Endometrium (tissue), 2 donors: ENCODE data around the gene MINDY2.
"Not testable (repeated sequence)": the region's sequence is repeated elsewhere in the genome, so short reads cannot be mapped to it uniquely, and the experiment has no call there.

Source experiments
- FAIRE-seq: peaks from 2 replicates; lab custom pipeline; 2012; peaks lifted over from hg19 to GRCh38; lab: Jason Lieb, UNC
- donor health status: control.
- donor health status: control.

MINDY2 gene

DNA sequence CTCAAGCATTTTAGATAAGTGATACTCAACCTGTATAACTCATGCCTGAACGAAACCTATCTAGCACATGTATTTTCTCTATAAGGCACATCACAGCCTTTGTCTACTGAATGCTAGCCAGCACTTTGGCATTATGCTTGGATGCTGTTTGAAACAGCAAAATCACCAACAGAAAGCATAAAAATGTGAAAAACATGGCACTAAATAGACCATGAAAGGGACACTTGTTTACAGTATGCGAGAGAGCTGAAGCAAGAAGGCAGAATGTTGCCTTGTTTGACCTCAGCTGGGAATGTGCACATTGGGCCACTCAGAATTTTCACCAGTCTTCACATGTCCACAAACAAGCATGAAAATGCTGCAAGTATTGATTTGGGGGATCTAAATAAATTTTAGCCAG, 59.5 kb downstream of the MINDY2 start:
- FAIRE-seq, result no peak

DNA sequence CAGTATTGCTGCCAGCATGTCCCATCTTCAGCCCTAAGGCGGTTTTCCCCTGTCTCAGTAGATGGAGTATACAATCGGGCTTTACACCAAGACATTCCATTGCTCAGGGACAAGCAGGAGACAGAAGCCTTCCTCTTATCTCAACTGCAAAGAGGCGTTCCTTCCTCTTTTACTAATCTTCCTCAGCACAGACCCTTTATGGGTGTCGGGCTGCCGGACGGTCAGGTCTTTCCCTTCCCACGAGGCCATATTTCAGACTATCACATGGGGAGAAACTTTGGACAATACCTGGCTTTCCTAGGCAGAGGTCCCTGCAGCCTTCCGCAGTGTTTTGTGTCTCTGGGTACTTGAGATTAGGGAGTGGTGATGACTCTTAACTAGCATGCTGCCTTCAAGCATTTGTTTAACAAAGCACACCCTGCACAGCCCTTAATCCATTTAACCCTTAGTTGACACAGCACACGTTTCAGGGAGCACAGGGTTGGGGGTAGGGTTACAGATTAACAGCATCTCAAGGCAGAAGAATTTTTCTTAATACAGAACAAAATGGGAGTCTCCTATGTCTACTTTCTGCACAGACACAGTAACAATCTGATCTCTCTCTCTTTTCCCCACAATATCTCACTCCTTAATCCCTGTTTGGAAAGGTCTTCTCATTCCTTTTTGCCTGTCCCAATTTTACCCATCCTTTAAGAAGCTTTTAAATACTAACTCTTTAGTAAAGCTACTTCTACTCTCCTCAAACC, 62.8 kb downstream of the MINDY2 start:
- FAIRE-seq, result not testable (repeated sequence)

GRCh38 chr15:58839485-58839884, 68.4 kb downstream of the MINDY2 start:
- FAIRE-seq, result no peak

- no peak for FAIRE-seq
These were observed 68.9 kb downstream of the MINDY2 start for GRCh38 chr15:58840048-58840447.

DNA sequence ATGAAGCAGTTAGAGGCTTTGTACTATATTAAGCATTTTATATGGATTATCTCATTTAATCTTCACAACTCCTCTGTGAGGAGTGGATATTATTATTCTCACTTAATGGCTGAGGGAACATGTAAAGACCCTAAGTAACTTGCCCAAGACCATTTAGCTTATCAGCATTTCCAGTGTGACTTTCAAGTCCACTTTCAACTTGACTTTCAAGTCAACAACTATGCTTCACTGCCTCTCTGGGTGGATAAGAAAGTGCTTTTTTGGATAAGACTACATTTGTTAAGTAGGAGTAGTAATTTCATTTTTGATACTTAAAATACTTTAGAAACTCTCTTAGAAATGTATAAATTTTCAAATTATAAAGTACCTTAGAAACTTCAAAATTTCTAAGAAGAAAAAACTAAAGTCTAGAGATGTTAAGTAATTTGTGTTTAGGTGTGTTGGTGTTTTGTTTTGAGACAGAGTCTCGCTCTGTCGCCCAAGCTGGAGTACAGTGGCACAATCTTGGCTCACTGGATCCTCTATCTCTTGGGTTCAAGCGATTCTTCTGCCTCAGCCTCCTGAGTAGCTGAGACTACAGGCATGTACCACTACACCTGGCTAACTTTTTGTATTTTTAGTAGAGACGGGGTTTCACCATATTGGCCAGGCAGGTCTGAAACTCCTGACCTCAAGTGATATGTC, 71.8 kb downstream of the MINDY2 start:
- FAIRE-seq, result no peak

GRCh38 chr15:58851205-58851604, 80.1 kb downstream of the MINDY2 start:
- peak; percentile 41 for FAIRE-seq

GRCh38 chr15:58852347-58852746, 81.2 kb downstream of the MINDY2 start:
- FAIRE-seq, result no peak

- FAIRE-seq, result peak; percentile 8
These were observed 83.5 kb downstream of the MINDY2 start for GRCh38 chr15:58854593-58854992.

DNA sequence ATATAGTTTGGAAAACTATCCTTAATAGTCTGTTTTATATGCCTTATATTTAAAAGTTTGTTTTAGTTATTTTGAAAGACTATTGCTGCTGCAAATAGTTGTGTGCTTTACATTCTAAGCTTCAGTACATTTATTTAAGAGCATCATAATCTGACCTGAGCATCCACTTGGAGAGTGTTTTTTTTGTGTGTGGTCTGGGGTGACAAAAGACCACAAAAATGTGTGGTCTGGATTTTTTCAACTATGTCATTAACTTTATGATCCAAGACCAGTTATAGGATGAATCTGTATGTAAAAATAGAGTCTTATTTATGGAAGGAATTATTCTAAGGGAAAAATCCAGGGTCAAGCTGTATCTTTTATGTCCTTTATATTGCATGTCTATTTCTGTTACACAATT, 85.0 kb downstream of the MINDY2 start:
- peak; percentile 91 for FAIRE-seq

DNA sequence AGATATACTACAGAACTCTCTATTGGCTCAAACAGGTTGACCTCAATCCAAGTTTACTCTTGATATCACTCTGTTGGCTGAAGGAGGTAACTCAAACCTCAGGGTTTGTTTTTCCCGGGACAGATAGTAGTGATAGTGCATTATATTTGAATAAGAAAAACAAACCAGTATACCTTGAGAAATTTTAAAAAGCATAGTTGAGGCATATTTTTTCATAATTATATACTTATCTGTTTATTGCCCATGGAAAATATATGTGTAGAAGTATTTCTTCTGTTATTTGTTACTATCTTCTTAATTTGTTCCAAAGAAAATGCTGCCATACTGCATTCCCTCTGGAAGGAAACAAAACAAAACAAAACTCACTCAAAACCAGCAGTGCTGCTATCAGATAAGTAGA, 85.5 kb downstream of the MINDY2 start:
- not testable (repeated sequence) for FAIRE-seq

DNA sequence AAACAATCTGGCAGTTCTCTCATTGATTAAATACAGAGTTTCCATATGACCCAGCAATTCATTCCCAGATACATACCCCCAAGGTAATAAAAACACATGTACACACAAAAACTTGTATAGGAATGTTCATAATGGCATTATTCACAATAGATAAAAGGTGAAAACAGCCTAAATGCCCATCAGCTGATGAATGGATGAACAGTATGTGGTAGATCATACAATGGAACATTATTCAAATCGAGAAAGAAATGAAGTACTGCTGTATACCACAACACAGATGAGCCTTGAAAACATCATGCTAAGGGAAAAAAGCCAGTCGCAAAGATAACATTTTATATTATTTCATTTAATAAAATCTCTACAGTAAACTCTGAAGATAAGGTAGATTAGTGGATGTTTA, 91.2 kb downstream of the MINDY2 start:
- no peak for FAIRE-seq

GRCh38 chr15:58864602-58865424, 93.7 kb downstream of the MINDY2 start:
- no peak for FAIRE-seq

- FAIRE-seq, result no peak
These were observed 94.4 kb downstream of the MINDY2 start for GRCh38 chr15:58865425-58865880.

DNA sequence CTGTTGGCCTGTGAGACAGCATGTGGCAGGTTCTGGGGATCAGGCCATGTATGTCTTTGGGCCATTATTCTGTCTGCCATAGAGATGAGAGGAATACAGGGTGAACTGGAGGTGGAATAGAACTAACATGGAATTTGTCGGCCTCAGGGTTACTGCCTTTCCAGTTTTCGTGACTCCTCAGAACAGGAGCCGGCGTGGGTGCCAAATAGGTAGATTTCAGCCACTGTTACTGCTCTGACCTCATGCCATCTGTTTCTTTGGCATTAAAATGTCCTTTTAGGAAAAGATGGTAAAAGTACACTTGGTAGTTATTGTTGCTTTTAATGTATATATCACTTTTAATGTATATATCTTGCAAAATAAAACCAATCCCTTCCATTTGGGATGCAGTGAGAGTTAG, 96.8 kb downstream of the MINDY2 start:
- FAIRE-seq, result no peak

GRCh38 chr15:58870451-58870850, 99.3 kb downstream of the MINDY2 start:
- no peak for FAIRE-seq

- no peak for FAIRE-seq
These were observed 102.2 kb downstream of the MINDY2 start for GRCh38 chr15:58873267-58873666.

DNA sequence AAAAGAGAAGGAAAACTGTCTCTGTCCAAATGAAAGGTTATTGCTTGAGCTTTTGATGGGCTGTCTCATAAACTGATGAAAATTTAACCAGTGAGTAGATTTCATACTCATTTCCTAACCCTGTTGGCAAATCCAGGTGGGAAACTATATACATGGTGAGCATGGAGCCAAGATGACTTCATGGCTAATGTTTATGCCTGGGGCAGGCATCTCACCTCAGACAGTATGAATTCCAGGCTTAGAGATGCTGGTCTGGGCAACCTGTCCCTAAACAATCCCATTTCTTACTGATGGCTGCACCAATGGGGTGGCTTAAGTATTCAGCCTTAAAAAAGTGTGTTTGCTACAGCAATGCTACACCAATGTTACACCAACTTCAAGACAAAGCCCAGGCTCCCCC, 104.2 kb downstream of the MINDY2 start:
- FAIRE-seq, result no peak

- no peak for FAIRE-seq
These were observed 105.4 kb downstream of the MINDY2 start for GRCh38 chr15:58876306-58877106.

DNA sequence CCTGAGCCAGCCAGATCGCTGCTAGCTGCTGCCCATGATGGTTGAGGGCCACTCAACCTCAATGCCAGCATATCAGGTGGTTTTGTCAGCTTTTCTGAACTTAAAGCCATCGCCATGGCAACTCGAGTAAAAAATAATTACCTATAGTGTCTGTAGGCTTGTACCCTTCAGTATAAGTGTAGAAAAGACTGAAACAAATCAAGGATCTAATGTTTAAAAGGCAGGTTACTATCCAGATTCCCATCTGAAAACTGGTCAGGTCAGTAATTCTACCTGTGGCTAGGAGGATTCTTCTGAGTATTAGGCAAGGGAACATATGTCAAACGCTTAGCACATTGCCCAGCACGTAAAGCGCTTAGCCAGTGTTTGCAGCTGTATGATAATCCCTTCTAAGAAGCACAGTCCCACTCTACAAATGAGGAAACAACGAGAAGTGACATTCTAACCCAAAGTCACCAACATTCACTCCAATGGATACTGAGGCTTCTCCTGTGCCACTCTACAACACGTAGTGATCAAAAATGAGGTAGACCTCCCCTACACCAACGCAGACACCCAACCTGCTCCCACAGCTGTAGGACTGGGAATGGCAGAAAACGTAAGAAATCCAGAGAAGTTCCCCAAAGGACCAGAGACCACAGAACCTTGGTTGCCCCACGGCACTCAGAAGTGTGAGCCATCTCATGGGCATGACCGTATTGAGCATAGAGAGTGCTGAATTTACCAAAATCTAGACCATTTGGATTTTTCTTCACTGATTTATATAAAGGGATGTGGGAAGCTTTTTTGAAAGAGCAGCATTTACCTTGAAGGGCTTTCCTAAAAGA, 107.1 kb downstream of the MINDY2 start:
- FAIRE-seq, result no peak

GRCh38 chr15:58880320-58880719, 109.2 kb downstream of the MINDY2 start:
- no peak for FAIRE-seq

GRCh38 chr15:58882243-58882642, 111.1 kb downstream of the MINDY2 start:
- FAIRE-seq, result no peak
